Liver (tissue), 9 donors: ENCODE measurements around the gene ALDH7A1. TPM values are rescaled to one million over a fixed set of nuclear protein-coding genes. Genes with fewer than 3 reads are reported as not detected.

Source experiments
- DNase-seq: peaks from one replicate; pipeline ENCODE4 v3.0.0-alpha.2; 2017; ENCODE audit warnings: low spot score
- H3K27ac ChIP-seq, 2 donors: one replicate each; pipeline ENCODE4 v1.7.0; 2013; ENCODE audit warnings: inconsistent platforms in 2 of 2, low read length in 2 of 2, control low read depth in 1 of 2, low read depth in 1 of 2, mild to moderate bottlenecking in 1 of 2
- H3K27me3 ChIP-seq, 4 donors: one replicate each; pipeline versions ENCODE4 v1.6.1 to v1.7.0; 2013; ENCODE audit warnings: low read length in 3 of 4, inconsistent platforms in 1 of 4, mild to moderate bottlenecking in 1 of 4, moderate library complexity in 1 of 4; ENCODE audit not compliant: control insufficient read depth in 4 of 4, insufficient read depth in 4 of 4
- H3K36me3 ChIP-seq, 4 donors: one replicate each; pipeline versions ENCODE4 v1.6.1 to v1.7.0; 2013; ENCODE audit warnings: low read length in 3 of 4, mild to moderate bottlenecking in 3 of 4, low read depth in 1 of 4, moderate library complexity in 1 of 4; ENCODE audit not compliant: control insufficient read depth in 4 of 4, insufficient read depth in 3 of 4
- H3K4me1 ChIP-seq, 4 donors: one replicate each; pipeline versions ENCODE4 v1.6.1 to v1.7.0; 2013; ENCODE audit warnings: low read length in 3 of 4, mild to moderate bottlenecking in 3 of 4, moderate library complexity in 1 of 4; ENCODE audit not compliant: control insufficient read depth in 4 of 4, insufficient read depth in 4 of 4
- H3K4me3 ChIP-seq, 3 donors: one replicate each; pipeline versions ENCODE4 v1.6.1 to v1.7.0; 2013; ENCODE audit warnings: low read length in 3 of 3, control low read depth in 1 of 3, low read depth in 1 of 3, mild to moderate bottlenecking in 1 of 3
- H3K9ac ChIP-seq, 2 donors: one replicate each; pipeline ENCODE4 v1.7.0; 2013; ENCODE audit warnings: low read length in 2 of 2, mild to moderate bottlenecking in 2 of 2, moderate library complexity in 2 of 2, control low read depth in 1 of 2, low read depth in 1 of 2
- H3K9me3 ChIP-seq, 4 donors: one replicate each; pipeline versions ENCODE4 v1.6.1 to v1.7.0; 2013; ENCODE audit warnings: low read length in 3 of 4; ENCODE audit not compliant: control insufficient read depth in 4 of 4
- EGR1 ChIP-seq, 2 donors: IDR thresholded peaks; 2 replicates each; pipeline ENCODE4 v1.6.1; 2016 to 2018; ENCODE audit warnings: antibody characterized with exemption in 2 of 2, low read depth in 2 of 2
- FOXA1 ChIP-seq: IDR thresholded peaks from 2 replicates; pipeline ENCODE4 v1.6.1; 2016; ENCODE audit warnings: antibody characterized with exemption
- FOXA2 ChIP-seq: IDR thresholded peaks from 2 replicates; pipeline ENCODE4 v1.6.1; 2016; ENCODE audit warnings: antibody characterized with exemption
- GABPA ChIP-seq, 2 donors: IDR thresholded peaks in 1 of 2; conservative IDR thresholded peaks in 1 of 2; 2 replicates each; pipeline ENCODE4 v1.6.1; 2016; ENCODE audit warnings: antibody characterized with exemption in 2 of 2, mild to moderate bottlenecking in 1 of 2, moderate library complexity in 1 of 2
- HNF4A ChIP-seq, 2 donors: conservative IDR thresholded peaks; 2 replicates each; pipeline ENCODE4 v1.6.1; 2016; ENCODE audit warnings: antibody characterized with exemption in 2 of 2, mild to moderate bottlenecking in 2 of 2
- HNF4G ChIP-seq: IDR thresholded peaks from 2 replicates; pipeline ENCODE4 v1.6.1; 2016; ENCODE audit warnings: antibody characterized with exemption
- JUND ChIP-seq, 2 donors: IDR thresholded peaks; 2 replicates each; pipeline ENCODE4 v1.6.1; 2016; ENCODE audit warnings: antibody characterized with exemption in 2 of 2
- NR2F2 ChIP-seq: IDR thresholded peaks from 2 replicates; pipeline ENCODE4 v1.6.1; 2016; ENCODE audit warnings: antibody characterized with exemption
- RAD21 ChIP-seq, 2 donors: IDR thresholded peaks; 2 replicates each; pipeline ENCODE4 v1.6.1; 2016; ENCODE audit warnings: antibody characterized with exemption in 2 of 2, mild to moderate bottlenecking in 2 of 2
- RXRA ChIP-seq, 2 donors: IDR thresholded peaks; 2 replicates each; pipeline ENCODE4 v1.6.1; 2017 to 2018; ENCODE audit warnings: antibody characterized with exemption in 2 of 2, mild to moderate bottlenecking in 1 of 2
- SP1 ChIP-seq: IDR thresholded peaks from 2 replicates; pipeline ENCODE4 v1.6.1; 2018; ENCODE audit warnings: antibody characterized with exemption, mild to moderate bottlenecking
- TAF1 ChIP-seq: conservative IDR thresholded peaks from 2 replicates; pipeline ENCODE4 v1.6.1; 2016; ENCODE audit warnings: antibody characterized with exemption, mild to moderate bottlenecking
- YY1 ChIP-seq: IDR thresholded peaks from 2 replicates; pipeline ENCODE4 v1.6.1; 2016; ENCODE audit warnings: antibody characterized with exemption, mild to moderate bottlenecking
- WGBS: extraction: QIAGEN DNeasy Blood & Tissue Kit; methylation state at CpG from one replicate; pipeline ENCODE4 v1.1.7; 2013; 5-methylcytosine and 5-hydroxymethylcytosine counted together
- polyA plus RNA-seq, 2 donors: library from polyadenylated mRNA; stranded (reverse) in 1 of 2; unstranded in 1 of 2; fragments of 200-250 nt in 1 of 2; fragments of >200 nt in 1 of 2; fragmentation: Nextera tagmentation in 1 of 2; extraction: Ambion mirVana in 1 of 2; gene quantifications; one replicate each; pipeline versions ENCODE4 v1.2.1 to v1.2.3, GENCODE V29; 2013 to 2015
- total RNA-seq, 2 donors: library from RNA; depleted of rRNA; stranded (reverse); fragments of >200 nt; gene quantifications; one replicate each; pipeline ENCODE4 v1.2.3, GENCODE V29; 2014
- TF ChIP-seq, protein P1 (sequence below): IDR thresholded peaks from 2 replicates; pipeline ENCODE4 v1.6.1; 2016; ENCODE audit warnings: antibody characterized with exemption
- TF ChIP-seq, protein P2 (sequence below): fragments of 150-350 bp; IDR thresholded peaks from 2 replicates; pipeline ENCODE4 v1.5.1; 2017; ENCODE audit warnings: improper control_type of control experiment, low read depth, low read length; ENCODE audit not compliant: missing input control
- TF ChIP-seq, protein P3 (sequence below): IDR thresholded peaks from 2 replicates; pipeline ENCODE4 v1.6.1; 2016; ENCODE audit warnings: antibody characterized with exemption
- TF ChIP-seq, protein P4 (sequence below): IDR thresholded peaks from 2 replicates; pipeline ENCODE4 v1.6.1; 2016; ENCODE audit warnings: antibody characterized with exemption, mild to moderate bottlenecking
- TF ChIP-seq, protein P5 (sequence below): IDR thresholded peaks from 2 replicates; pipeline ENCODE4 v1.6.1; 2016; ENCODE audit warnings: antibody characterized with exemption
- donor health status: healthy.
- donor health status: healthy.
- donor health status: healthy.
- donor health status: healthy.
- donor health status: healthy.

Gene ALDH7A1
- total and polyA plus RNA-seq, 4 donors, result 47.7 to 86.9 (median 58.4) TPM

DNA sequence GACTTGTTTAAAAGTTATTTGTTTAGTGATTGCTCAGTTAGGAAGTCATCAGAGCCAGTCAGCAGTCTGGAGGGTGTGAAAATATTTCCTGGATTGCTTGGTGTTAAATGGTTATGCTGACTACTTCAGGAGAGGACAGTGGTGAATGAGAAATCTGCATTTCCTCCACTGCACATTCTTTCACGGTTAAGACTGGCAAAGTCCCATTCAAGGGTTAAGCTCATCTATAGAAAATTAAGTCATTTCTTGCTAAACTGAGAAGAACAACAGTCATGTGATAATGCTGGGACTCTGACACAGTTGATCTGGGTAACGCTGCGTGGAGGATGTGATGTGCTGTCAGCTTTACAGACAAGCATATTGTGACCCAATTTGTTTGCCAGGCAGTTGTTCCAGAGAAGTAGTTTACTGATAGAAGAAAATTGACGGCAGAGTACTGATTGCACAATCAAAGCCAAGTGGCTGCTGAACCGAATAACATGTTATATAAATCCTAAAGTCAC, 91.4 kb downstream of the ALDH7A1 start:
- 9% methylated on average over 5 of the region's 5 CpGs for WGBS
- H3K4me1 ChIP-seq, result peaks cover 0 to 9% (median 5%) of the 10 kb centered on the region in 4 donors

More for the DNA sequence above, 91.4 kb downstream of the ALDH7A1 start:
- H3K4me3 ChIP-seq, result no peak overlapping the region
- H3K36me3 ChIP-seq, result no peaks in the 10 kb centered on the region
- no peak overlapping the region for H3K9ac ChIP-seq
- H3K9me3 ChIP-seq, result no peaks in the 10 kb centered on the region
- no peak for DNase-seq
- no peaks in the 10 kb centered on the region for H3K27me3 ChIP-seq
- peak overlapping the region; percentile 40 to 44 for H3K27ac ChIP-seq
- TF ChIP-seq RXRA (IDR thresholded peaks at IDR 0.05) (peak; percentile 22 to 51), RAD21 (IDR thresholded peaks at IDR 0.05) (peak; percentile 31 to 50), FOXA2 (no peak), SP1 (peak; percentile 51), FOXA1 (no peak), YY1 (no peak), HNF4A (conservative IDR thresholded peaks at IDR 0.05) (peak; percentile 19 to 63), EGR1 (IDR thresholded peaks at IDR 0.05; ENCODE audit: low read depth in 2 of 2) (no peak), GABPA (IDR thresholded peaks at IDR 0.05 in 1 of 2, conservative IDR thresholded peaks at IDR 0.05 in 1 of 2) (no peak), NR2F2 (peak; percentile 40), JUND (IDR thresholded peaks at IDR 0.05) (peak in 1 of 2 donors; percentile 41), TAF1 (no peak), HNF4G (no peak)
- TF ChIP-seq, protein P1, sequence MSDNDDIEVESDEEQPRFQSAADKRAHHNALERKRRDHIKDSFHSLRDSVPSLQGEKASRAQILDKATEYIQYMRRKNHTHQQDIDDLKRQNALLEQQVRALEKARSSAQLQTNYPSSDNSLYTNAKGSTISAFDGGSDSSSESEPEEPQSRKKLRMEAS, result no peak
- TF ChIP-seq, protein P2, sequence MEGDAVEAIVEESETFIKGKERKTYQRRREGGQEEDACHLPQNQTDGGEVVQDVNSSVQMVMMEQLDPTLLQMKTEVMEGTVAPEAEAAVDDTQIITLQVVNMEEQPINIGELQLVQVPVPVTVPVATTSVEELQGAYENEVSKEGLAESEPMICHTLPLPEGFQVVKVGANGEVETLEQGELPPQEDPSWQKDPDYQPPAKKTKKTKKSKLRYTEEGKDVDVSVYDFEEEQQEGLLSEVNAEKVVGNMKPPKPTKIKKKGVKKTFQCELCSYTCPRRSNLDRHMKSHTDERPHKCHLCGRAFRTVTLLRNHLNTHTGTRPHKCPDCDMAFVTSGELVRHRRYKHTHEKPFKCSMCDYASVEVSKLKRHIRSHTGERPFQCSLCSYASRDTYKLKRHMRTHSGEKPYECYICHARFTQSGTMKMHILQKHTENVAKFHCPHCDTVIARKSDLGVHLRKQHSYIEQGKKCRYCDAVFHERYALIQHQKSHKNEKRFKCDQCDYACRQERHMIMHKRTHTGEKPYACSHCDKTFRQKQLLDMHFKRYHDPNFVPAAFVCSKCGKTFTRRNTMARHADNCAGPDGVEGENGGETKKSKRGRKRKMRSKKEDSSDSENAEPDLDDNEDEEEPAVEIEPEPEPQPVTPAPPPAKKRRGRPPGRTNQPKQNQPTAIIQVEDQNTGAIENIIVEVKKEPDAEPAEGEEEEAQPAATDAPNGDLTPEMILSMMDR, result no peak
- TF ChIP-seq, protein P3, sequence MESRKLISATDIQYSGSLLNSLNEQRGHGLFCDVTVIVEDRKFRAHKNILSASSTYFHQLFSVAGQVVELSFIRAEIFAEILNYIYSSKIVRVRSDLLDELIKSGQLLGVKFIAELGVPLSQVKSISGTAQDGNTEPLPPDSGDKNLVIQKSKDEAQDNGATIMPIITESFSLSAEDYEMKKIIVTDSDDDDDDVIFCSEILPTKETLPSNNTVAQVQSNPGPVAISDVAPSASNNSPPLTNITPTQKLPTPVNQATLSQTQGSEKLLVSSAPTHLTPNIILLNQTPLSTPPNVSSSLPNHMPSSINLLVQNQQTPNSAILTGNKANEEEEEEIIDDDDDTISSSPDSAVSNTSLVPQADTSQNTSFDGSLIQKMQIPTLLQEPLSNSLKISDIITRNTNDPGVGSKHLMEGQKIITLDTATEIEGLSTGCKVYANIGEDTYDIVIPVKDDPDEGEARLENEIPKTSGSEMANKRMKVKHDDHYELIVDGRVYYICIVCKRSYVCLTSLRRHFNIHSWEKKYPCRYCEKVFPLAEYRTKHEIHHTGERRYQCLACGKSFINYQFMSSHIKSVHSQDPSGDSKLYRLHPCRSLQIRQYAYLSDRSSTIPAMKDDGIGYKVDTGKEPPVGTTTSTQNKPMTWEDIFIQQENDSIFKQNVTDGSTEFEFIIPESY, result no peak
- TF ChIP-seq, protein P4, sequence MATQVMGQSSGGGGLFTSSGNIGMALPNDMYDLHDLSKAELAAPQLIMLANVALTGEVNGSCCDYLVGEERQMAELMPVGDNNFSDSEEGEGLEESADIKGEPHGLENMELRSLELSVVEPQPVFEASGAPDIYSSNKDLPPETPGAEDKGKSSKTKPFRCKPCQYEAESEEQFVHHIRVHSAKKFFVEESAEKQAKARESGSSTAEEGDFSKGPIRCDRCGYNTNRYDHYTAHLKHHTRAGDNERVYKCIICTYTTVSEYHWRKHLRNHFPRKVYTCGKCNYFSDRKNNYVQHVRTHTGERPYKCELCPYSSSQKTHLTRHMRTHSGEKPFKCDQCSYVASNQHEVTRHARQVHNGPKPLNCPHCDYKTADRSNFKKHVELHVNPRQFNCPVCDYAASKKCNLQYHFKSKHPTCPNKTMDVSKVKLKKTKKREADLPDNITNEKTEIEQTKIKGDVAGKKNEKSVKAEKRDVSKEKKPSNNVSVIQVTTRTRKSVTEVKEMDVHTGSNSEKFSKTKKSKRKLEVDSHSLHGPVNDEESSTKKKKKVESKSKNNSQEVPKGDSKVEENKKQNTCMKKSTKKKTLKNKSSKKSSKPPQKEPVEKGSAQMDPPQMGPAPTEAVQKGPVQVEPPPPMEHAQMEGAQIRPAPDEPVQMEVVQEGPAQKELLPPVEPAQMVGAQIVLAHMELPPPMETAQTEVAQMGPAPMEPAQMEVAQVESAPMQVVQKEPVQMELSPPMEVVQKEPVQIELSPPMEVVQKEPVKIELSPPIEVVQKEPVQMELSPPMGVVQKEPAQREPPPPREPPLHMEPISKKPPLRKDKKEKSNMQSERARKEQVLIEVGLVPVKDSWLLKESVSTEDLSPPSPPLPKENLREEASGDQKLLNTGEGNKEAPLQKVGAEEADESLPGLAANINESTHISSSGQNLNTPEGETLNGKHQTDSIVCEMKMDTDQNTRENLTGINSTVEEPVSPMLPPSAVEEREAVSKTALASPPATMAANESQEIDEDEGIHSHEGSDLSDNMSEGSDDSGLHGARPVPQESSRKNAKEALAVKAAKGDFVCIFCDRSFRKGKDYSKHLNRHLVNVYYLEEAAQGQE, result no peak
- TF ChIP-seq, protein P5, sequence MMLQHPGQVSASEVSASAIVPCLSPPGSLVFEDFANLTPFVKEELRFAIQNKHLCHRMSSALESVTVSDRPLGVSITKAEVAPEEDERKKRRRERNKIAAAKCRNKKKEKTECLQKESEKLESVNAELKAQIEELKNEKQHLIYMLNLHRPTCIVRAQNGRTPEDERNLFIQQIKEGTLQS, result no peak
